ENCODE results near the gene HDAC4. TPM values are rescaled to one million over a fixed set of nuclear protein-coding genes. Genes with fewer than 3 reads are reported as not detected.

The HDAC4 gene
- total and polyA plus RNA-seq, 2 experiments from 2014 or later = 8.1 to 41.8 TPM

DNA sequence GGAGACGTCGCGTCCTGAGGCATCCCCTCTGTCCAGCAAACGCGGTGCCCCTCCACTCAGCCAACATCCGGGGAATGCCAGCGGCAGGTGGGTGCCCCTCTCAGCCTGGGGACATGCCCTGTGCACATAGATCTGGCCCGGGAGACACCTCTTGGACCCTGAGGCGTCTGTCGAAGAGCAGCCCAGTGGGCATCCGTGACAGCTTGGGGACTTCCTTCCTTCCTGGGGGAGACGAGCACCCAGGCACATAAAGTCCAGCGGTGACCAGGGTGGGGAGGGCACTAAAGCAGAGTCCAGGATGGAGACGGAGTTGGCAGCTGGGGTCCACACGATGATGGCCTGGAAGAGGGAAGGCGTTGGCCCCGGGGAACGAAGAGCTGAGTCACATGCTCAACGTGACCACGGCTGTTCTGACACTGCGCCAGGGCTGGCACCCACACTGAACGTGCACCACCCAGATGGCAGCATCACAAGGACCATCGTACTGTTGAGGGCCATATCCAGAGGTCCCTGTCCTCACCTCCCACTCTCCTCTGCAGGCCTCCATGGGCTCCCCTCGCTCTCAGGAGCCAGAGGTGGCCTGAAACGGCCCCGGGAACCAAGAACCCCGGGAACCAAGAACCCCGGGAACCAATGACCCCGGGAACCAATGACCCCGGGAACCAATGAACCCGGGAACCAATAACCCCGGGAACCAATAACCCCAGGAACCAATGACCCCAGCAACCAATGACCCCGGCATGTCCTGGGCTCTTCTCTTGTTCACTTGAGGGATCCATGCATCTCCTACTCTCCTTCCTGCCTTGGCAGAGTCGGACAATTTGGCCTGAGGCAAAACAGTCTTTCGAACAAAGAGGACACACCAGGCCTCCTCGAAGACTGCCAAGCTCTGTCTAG lies 22.6 kb downstream of the HDAC4 start:
- H3K27me3 ChIP-seq (ENCODE audit: insufficient read depth) = no peaks in the 10 kb centered on the region
- peaks cover 15% of the 10 kb centered on the region for H4K20me1 ChIP-seq (replicated peaks; ENCODE audit: insufficient read depth)
- H3K36me3 ChIP-seq (ENCODE audit: insufficient read depth) = no peaks in the 10 kb centered on the region
- H3K4me1 Mint-ChIP-seq = peaks cover 41% of the 10 kb centered on the region
- H3K27me3 Mint-ChIP-seq (ENCODE audit: insufficient read depth, low read depth, poor library complexity) = peaks cover 8% of the 10 kb centered on the region
- H3K36me3 Mint-ChIP-seq (ENCODE audit: low read depth) = peaks cover 7% of the 10 kb centered on the region; the same call in 2 of the 3 replicates
- TF ChIP-seq JUNB (IDR thresholded peaks at IDR 0.05; ENCODE audit: unreplicated experiment) = no peak
- TF ChIP-seq, protein P1, sequence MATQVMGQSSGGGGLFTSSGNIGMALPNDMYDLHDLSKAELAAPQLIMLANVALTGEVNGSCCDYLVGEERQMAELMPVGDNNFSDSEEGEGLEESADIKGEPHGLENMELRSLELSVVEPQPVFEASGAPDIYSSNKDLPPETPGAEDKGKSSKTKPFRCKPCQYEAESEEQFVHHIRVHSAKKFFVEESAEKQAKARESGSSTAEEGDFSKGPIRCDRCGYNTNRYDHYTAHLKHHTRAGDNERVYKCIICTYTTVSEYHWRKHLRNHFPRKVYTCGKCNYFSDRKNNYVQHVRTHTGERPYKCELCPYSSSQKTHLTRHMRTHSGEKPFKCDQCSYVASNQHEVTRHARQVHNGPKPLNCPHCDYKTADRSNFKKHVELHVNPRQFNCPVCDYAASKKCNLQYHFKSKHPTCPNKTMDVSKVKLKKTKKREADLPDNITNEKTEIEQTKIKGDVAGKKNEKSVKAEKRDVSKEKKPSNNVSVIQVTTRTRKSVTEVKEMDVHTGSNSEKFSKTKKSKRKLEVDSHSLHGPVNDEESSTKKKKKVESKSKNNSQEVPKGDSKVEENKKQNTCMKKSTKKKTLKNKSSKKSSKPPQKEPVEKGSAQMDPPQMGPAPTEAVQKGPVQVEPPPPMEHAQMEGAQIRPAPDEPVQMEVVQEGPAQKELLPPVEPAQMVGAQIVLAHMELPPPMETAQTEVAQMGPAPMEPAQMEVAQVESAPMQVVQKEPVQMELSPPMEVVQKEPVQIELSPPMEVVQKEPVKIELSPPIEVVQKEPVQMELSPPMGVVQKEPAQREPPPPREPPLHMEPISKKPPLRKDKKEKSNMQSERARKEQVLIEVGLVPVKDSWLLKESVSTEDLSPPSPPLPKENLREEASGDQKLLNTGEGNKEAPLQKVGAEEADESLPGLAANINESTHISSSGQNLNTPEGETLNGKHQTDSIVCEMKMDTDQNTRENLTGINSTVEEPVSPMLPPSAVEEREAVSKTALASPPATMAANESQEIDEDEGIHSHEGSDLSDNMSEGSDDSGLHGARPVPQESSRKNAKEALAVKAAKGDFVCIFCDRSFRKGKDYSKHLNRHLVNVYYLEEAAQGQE (IDR thresholded peaks at IDR 0.05; ENCODE audit: unreplicated experiment) = no peak
- TF ChIP-seq EZH2phosphoT487 (IDR thresholded peaks at IDR 0.05; ENCODE audit: unreplicated experiment) = no peak
- no peak for TF ChIP-seq ZNF114 (CRISPR knock-in tag; IDR thresholded peaks at IDR 0.05)
- TF ChIP-seq NANOG (IDR thresholded peaks at IDR 0.05; ENCODE audit: borderline replicate concordance) = no peak
- no peak for TF ChIP-seq STAT1 (IDR thresholded peaks at IDR 0.05; ENCODE audit: unreplicated experiment)
- no peaks in the 10 kb centered on the region for H3K9me3 Mint-ChIP-seq
- no peak overlapping the region for H3K27ac ChIP-seq (ENCODE audit: low read depth)
- H3K9me2 ChIP-seq (ENCODE audit: insufficient read depth) = no peaks in the 10 kb centered on the region
- H3F3A ChIP-seq (replicated peaks; ENCODE audit: low read depth) = 0 out of 2 replicates have a peak, but pooled peaks cover 4% of the 10 kb centered on the region
- no peak overlapping the region for H3K4me3 ChIP-seq
- H3K4me3 Mint-ChIP-seq = no peak overlapping the region
- H2AFZ ChIP-seq = no peak overlapping the region
- peak overlapping the region; percentile 86; the same call in 1 of the 2 replicates for H3K27ac Mint-ChIP-seq
- DNase-seq (ENCODE audit: low spot score) = no peak
- H3K4me1 ChIP-seq (ENCODE audit: insufficient read depth) = peaks cover 29% of the 10 kb centered on the region
- H3K4me2 ChIP-seq = no peak overlapping the region
- H3K79me2 ChIP-seq (replicated peaks; ENCODE audit: insufficient read depth) = peaks cover 80% of the 10 kb centered on the region
- ATAC-seq = no peak

DNA sequence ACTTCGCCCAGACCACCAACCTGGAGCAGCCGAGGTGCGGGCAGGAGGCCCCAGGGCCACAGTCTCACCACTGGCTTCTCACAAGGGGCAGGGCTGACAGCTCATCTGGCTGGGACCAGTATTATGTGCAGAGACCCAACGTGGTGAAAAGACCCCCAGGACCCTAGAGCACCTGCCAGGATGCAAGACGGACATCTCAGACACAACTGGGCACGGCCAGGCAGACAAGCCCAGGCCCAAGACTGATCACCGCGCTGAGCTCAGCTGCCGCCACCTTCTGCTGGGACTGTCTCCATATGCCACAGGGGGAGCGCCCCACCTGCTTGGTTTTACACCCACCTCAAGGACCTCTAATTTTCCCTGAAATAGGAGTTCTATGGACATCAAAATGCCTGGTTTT lies 23.2 kb downstream of the HDAC4 start:
- H3K4me3 ChIP-seq = no peak overlapping the region
- no peak overlapping the region for H3K27ac ChIP-seq (ENCODE audit: low read depth)
- no peaks in the 10 kb centered on the region for H3K36me3 ChIP-seq (ENCODE audit: insufficient read depth)
- H3K4me2 ChIP-seq = no peak overlapping the region
- H3K36me3 Mint-ChIP-seq (ENCODE audit: low read depth) = peaks cover 7% of the 10 kb centered on the region; the same call in 2 of the 3 replicates
- H3K79me2 ChIP-seq (replicated peaks; ENCODE audit: insufficient read depth) = peaks cover 80% of the 10 kb centered on the region
- no peak for ATAC-seq
- no peaks in the 10 kb centered on the region for H3K27me3 ChIP-seq (ENCODE audit: insufficient read depth)
- H4K20me1 ChIP-seq (replicated peaks; ENCODE audit: insufficient read depth) = peaks cover 15% of the 10 kb centered on the region
- no peak overlapping the region for H3K27ac Mint-ChIP-seq
- H3K4me1 ChIP-seq (ENCODE audit: insufficient read depth) = peaks cover 25% of the 10 kb centered on the region
- TF ChIP-seq, protein P2, sequence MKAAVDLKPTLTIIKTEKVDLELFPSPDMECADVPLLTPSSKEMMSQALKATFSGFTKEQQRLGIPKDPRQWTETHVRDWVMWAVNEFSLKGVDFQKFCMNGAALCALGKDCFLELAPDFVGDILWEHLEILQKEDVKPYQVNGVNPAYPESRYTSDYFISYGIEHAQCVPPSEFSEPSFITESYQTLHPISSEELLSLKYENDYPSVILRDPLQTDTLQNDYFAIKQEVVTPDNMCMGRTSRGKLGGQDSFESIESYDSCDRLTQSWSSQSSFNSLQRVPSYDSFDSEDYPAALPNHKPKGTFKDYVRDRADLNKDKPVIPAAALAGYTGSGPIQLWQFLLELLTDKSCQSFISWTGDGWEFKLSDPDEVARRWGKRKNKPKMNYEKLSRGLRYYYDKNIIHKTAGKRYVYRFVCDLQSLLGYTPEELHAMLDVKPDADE (IDR thresholded peaks at IDR 0.05) = no peak
- H3K9me3 Mint-ChIP-seq = no peaks in the 10 kb centered on the region
- H3K4me3 Mint-ChIP-seq = no peak overlapping the region
- 0 out of 2 replicates have a peak, but pooled peaks cover 4% of the 10 kb centered on the region for H3F3A ChIP-seq (replicated peaks; ENCODE audit: low read depth)
- H2AFZ ChIP-seq = no peak overlapping the region
- peaks cover 8% of the 10 kb centered on the region for H3K27me3 Mint-ChIP-seq (ENCODE audit: insufficient read depth, low read depth, poor library complexity)
- no peaks in the 10 kb centered on the region for H3K9me2 ChIP-seq (ENCODE audit: insufficient read depth)
- no peak for DNase-seq (ENCODE audit: low spot score)
- peaks cover 35% of the 10 kb centered on the region for H3K4me1 Mint-ChIP-seq

Data from GM23338 (cell line).